Stimulated activated CD4-positive, alpha-beta T cell treated with anti-CD3 and anti-CD28 coated beads, Interleukin-4, amount 100 ng/mL, for 48 hours (primary cell): ENCODE measurements around the gene NID1.
A peak's percentile ranks its signal among the peaks of the same experiment; 100 is the strongest.
"Not testable (repeated sequence)": the region's sequence is repeated elsewhere in the genome, so short reads cannot be mapped to it uniquely, and the experiment has no call there.

ENCODE experiments used
- DNase-seq, 2 donors: peaks; one replicate each; pipeline ENCODE4 v3.0.0-alpha.2; 2020; ENCODE audit warnings: low read depth in 2 of 2

Gene NID1

DNA sequence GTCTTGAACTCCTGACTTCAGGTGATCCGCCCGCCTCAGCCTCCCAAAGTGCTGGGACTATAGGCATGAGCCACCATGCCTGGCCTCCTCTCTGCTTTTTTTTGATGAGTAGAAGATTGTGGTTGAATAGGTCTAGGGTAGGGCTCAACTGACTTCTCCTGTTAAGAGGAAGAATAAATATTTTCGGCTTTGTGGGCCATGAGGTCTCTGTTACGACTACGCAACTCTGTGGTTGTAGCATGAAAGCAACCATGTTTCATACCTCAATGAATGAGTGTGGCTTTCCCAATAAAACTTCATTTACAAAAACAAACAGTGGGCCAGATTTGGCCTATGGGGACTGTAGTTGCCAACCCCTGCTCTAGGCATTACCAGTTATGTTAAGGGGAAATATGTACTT lies 67.8 kb downstream of the NID1 start:
- DNase-seq, result no peak

DNA sequence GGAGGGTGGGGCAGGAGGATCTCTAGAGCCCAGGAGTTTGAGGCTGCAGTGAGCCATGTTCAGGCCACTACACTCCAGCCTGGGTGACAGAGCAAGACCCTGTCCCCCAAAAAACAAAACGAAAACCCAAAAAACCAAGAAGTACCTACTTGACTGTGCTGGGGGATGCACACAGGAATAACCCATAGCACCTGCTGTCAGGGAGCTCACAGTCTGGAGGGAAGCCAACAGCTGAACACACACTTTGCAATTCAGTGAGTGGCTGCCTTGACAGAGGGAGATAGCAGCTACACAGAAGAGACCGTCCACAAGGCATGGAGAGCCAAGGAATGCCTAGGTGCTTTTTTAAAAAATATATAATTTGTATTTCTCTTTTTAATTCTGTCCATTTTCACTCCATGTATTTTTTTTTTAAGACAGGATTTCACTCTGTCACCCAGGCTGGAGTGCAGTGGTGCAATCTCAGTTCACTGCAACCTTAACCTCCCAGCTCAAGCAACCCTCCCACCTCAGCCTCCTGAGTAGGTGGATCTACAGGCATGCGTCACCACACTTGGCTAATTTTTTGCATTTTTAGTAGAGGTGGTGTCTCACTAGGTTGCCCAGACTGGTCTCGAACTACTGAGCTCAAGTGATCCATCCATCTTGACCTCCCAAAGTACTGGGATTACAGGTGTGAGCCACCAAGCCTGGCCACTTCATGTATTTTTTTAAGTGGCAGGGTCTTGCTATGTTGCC lies 68.7 kb downstream of the NID1 start:
- no peak for DNase-seq

DNA sequence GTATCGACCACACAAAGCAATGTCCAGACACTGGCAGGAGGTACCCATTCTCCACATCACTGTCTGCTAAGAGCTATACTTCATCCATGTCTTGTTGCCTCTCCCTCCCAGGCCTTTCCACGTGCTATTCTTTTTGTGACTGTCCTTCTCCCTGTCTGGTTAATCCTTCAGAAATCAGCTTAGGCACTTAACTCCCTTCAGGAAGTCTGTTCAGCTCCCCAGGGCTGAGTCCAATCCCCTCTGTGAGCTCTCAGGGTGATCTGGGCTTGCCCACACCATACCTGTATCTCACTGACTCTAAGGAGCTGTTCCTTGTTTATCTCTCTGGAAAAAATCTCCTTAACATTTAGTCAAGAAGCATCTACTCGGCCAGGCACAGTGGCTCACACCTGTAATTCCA lies 69.4 kb downstream of the NID1 start:
- DNase-seq, result no peak

DNA sequence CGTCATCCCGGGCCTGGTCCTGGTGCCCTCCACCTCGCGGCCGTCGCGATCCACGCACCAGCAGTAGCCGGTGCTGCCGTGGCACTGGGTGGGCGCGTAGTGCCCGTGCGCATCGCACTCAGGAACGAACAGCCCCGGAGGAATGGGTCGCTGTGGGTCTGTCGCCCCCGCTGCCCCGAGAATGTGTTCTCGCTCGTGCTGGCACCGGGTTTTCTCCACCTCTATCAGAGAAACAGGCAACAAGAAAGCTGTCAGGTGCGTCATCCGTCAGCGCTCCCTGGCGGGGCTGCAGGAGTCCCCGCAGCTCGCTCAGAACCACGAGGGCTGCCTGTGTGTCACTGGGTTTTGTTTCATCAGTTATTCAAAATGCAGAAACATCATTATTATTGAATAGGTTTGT lies 71.2 kb downstream of the NID1 start:
- no peak for DNase-seq

DNA sequence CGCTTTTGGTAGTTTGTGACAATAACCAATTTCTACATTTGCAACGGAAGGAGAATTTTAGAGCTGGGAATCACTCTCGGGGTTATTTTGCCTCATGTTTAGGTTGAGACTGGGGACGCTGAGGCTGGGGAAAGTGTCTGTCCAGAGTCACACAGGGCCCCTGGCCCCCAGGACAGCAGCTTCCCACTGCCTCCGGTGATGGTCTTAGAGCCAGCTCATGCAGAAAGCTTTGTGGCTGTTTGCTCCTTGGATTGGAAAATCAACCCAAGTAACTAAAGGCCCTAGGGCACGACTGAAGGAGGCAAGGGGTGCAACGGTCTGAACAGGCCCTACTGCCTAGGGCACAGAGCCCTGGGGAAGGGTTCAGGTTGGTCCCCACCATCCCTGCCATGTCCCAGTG lies 72.0 kb downstream of the NID1 start:
- DNase-seq, result no peak

DNA sequence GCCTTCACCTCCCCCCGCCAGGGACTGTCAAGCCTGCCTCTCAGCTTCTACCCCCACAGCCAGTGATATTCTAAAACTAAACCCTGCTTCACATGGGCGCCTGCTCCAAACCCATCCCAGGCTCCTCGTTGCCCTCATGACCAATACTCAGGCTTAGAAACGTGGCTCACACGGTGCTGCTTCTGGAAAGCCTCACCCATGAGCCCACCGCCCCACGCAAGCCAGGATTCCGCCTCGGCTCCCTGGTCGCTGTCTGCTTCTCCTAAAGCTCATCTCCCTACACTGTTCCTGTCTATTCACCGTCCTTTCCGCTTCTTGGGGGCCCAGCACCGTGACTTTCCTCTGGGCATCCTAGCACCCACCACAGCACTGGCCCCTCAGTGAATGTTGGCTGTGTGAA lies 72.5 kb downstream of the NID1 start:
- no peak for DNase-seq

DNA sequence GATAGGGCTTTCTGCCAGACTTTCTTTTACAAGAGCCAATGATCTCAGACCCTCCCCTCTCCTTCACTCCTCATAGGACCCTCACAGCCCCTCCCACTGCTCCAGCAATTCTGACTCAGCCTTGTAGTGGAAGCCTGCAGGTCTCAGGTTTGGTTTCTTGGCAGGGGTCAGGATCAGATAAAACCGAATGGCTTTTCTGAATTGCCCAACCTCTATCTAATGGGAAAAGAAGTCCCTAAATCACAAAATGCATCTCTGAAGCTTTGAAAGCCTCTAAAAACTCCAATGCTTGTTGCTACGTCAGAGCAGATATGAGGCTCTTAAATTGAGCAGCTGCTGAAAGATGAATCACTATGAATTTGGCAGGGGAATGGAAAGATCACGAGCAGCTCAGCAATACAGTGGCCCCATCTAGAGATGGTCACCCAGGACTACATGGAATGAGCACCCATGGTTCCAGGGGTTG lies 74.5 kb downstream of the NID1 start:
- no peak for DNase-seq

DNA sequence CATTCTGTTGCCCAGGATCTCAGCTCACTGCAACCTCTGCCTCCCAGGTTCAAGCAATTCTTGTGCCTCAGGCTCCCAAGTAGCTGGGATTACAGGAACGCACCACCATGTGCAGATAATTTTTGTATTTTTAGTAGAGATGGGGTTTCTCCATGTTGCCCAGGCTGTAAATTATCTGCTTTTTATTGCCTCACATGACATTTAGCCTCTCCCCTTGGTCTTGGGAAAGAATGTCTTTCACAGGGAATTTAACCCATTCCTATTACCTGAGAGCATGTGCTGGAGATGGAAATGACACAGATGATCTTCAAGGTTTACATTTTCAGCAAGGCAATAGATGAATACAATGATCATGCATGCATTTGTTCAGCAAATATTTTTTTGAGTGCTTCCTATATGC lies 75.8 kb downstream of the NID1 start:
- no peak for DNase-seq

DNA sequence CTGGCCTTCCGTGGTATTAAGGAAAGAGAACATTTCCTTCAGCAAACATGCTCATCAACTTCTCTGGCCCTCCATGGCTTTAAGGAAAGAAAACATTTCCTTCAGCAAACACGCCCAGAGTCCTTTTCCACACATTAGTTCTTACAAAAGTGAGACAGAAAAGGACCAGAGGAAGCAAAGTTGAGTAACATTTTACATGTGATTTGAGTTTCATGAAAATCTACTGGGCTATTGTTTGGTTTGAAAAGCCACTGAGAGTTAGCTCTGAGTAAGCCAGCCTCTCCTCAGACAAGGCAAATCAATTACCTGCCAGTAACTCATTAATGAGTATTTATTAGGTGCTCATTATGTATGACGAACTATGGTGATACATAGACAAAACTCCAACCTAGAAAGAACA lies 78.0 kb downstream of the NID1 start:
- no peak for DNase-seq

DNA sequence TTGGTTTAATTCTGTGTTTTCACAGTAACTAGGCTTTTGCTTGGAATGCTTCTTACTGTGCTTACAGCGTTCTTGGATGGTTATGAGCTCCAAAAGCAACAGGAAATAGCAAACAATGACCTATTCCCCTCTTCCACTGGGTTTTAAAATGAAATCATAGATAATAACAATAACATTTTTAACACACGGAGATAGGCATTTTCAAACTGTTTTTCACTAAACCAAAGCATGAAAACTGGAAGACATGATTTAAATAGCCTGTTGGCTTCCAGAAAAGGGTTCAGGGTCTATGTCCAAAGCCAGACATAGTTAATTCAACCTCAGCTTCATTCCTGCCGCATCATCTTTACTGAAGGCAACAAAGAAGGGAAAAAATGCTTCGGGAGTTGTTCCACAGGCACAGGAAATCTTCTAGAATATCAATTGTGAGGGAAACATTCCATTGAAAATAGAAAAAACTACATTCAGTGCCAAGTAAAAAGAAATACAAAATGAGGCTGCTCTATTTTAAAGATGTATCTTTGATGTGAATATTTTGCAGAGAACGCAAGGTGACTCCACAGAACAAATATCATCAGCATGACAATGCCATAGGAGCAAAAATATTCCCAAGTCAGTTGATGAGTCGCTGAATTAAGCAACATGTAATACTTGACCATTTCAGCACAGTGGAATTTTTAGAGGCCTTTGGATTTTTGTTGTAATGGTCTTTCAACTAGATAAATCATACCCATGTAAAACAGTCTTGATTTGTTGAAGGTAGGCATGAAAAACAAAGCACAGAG lies 80.7 kb downstream of the NID1 start:
- DNase-seq, result no peak

DNA sequence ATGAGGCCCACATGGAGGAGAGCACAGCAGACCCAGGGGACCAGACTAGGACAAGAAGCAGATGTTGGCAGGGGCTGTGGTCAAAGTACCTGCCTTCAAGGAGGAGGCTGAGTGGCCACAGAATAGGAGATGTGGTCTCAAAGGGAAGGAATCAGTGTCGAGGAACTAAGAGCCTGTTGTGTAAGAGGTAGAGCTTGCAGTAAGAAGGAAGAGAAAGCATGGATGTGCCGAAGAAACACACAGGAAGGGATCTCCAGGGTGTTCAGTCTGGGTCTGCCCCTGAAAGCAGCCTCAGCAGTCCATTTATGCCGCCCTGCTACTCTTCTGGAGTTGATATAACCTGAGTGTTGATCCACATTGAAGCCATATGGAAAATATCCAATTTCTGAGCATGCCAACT lies 83.9 kb downstream of the NID1 start:
- no peak for DNase-seq

DNA sequence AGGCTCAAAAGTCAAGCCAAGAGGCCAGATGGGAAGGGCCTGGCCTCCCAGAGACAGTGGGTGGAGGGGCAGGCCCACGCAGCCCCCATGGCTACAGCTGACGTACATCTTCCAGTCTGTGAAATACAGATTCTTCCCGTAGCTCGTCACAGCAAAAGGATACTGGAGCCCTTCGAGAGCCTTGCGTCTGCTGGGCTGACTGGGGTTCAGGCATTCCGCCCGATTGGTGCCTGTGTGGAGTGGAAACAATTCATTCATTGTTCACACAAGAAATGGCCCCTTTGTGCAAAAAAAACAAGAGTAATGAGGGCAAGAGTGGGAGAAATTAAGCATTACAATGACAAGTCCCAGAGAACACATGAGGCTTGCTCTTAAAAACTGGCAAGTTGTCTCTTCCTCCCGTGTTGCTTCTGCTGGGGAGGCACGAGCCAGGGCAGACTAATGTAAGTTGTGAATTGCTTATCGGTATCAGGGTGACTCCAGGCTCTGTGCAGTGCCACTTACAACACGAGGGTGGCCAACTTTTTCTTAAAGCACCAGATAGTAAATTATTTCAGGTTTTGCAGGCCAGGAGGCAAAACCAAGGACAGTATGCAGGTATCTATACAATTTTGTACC lies 85.1 kb downstream of the NID1 start:
- DNase-seq, result no peak

DNA sequence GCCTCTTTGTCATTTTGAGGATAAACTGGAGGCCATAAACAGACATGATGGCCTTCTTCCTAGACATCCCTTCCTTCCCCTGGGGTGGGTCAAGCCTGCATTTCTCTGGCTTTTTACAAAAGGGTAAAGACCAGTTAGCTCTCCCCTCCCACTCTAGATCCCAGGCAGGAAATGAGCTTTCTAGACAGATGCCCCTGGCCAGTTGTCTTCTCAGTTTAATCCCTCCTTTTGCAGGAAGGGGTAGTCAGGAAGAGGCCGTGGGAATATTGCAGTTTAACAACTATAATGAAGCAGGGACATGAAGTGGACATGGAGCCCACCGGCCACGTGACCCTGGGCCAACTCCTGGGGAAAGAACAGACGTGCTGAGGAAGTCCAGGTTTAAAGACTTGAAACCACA lies 85.7 kb downstream of the NID1 start:
- no peak for DNase-seq

DNA sequence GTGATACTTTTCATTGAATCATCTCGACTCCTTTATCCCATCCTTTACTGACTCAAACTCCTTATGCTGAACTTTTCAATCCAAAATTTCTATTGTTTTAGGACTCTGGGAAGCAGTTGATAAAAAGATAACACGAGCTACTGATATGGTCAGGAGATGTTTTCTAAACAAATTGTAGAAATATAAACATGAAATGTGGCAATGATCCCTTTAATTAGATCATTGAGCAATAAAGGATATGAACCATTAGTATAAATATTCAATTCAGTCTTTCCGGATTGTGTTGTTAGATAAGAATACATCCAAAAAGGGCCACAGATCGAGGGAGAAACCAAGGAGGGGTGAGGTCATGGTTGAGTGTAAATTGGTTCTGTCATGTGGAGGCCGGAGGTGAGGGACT lies 88.4 kb downstream of the NID1 start:
- no peak for DNase-seq

DNA sequence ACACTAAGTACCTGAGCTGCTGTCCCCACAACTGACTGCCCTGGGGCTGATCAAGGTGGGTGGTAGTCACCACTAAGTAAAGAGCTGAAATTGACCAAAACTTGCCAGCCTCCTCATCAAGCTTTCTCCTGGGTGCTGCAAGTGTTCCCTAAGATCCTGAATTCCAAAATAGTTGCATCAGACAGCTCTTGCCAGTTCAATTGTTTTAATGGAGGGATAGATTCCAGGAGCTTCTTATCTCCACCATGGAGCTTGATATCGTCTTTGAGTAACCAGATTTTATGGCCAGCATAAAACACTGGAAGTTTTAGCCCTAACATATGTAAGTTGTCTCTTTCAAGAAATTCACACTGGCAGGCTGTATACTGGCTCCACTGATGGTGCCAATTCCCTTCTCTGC lies 90.3 kb downstream of the NID1 start:
- no peak for DNase-seq

DNA sequence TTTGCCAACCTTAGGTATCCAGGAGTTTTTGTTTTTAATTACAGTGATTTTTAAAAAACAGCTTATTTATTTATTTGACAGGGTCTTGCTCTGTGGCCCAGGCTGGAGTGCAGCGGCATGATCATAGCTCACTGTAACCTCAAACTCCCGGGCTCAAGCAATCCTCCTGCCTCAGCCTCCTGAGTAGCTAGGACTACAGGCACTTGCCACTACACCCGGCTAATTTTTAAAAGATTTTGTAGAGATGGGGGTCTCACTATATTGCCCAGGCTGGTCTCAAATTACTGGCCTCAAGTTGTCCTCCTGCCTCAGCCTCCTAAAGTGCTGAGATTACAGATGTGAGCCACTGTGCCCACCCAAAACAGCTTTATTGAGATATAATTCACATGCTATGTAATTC lies 92.2 kb downstream of the NID1 start:
- not testable (repeated sequence) for DNase-seq

DNA sequence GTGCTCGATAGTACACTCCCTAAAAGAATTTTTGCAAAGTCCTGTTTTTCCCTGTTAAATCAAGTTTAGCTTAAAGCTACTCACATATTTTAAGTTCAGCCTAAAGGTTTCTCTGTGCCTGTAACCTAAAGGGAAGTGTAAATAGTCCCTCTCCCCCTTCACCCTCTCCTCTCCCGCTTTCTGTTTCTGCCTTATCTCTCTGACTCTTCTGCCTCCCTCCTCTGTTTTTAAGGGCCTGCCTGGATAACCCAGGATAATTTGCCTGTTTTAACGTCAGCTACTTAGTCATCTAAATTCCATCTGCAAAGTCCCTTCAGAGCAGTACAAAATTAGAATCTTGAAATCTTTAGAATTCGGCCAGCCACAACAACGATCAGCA lies 92.6 kb downstream of the NID1 start:
- no peak for DNase-seq

DNA sequence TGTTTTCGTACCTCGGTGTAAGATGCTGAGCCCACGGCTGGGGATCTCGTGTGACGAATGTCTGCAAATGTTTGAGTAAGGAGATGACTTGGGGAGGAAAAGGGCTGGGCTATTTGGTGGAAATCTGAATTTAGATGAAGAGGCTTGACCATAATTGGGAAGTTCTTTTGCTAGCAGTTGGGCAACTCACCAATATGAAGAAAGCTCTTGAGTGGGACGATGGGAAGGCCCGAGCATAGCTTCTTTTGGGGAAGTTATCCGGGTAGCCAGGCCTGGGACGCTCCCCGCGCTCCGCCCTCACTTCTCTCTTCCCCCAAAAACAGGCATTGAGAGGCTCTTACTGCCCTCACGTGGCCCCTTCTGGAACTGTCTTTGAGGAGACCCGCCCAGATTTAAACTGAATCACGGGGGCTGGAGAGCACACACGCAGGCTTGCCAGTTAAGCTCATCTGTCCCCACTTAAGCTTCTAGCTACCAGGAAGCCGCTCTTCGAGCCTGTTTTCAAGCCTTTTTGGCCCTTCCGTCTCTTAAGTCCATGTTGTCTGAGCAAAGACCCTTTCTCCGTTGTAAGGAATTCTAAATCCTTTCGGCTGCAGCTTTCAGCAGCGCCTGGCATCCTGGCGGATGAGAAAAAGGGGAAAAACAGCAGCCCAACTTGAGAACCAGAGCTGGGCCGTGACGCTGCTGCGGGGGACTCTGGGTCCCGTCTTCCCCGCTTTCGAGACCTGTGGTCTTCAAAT lies 93.1 kb downstream of the NID1 start:
- peak; percentile 85 for DNase-seq

DNA sequence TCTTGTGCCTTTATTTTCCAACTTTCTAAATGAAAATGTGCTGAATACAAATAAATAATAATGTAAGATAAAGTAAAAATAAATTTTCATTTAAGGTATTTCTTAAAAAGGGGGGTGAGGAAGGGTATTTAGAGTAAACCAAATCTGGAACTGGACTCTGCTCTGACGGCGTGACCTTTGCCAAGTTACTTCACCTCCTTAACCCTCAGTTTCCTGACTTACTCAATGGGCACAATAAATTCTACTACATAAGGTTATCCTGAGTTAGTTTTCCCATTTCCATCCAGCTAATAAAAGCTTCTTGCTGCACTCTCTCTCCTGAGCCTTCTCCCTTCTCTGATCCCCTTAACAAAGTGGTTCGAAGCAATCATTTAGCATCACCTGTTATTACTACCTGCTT lies 93.9 kb downstream of the NID1 start:
- no peak for DNase-seq

DNA sequence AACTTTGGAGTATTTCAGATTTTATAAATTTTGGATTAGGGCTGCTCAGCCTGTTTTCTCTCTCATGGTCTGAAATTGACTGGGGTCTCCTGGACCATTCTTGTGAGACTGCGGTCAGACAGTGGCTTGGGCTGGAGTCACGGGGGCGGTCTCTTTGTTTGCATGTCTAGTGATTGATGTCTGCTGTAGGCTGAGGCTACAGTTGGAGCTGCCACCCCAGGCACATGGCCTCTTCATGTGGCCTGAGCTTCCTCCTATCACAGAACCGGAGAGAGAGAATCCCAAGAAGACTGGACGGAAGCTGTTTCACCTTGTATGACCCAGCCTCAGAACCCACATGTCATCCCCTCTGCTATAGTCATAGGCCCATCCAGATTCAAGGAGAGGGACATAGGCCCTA lies 96.1 kb downstream of the NID1 start:
- no peak for DNase-seq

DNA sequence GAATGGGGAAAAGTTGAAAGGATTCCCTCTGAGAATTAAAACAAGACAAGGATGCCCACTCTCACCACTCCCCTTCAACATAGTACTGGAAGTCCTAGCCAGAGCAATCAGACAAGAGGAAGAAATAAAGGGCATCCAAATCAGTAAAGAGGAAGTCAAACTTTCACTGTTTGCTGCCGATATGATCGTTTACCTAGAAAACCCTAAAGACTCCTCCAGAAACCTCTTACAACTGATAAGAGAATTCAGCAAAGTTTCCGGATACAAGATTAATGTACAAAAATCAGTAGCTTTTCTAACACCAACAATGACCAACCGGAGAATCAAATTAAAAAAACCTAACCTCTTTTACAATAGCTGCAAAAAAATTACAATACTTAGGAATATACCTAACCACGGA lies 98.8 kb downstream of the NID1 start:
- not testable (repeated sequence) for DNase-seq

DNA sequence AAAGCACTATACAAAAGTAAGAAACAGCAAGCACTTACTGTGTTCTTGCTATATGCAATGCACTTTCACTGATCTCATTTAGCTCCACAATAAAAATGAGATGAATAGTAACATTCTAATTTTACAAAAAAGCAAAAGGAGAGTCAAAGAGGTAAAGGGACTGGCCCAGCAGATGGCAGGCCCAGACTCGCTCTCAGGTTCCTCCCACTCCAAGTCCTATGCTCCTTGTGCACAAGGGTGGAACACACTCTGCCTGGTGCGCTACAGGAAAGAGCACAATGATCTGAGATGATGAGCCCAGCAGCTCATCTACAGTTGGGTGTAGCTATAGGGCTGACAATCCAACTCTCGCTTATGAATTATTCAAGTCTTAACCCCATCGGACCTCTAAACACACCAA lies 104.1 kb downstream of the NID1 start:
- DNase-seq, result no peak
